MM.1S (cell line): Measurements from ENCODE around the gene VGLL3.

Experiments used
- DNase-seq: peaks from one replicate; pipeline ENCODE4 v3.0.0-alpha.2; 2015
- H2AFZ ChIP-seq: fragments of 300-600 bp; sonication (generic); 2 replicates; pipeline ENCODE4 v1.6.0; 2016; ENCODE audit warnings: antibody characterized with exemption, low read length
- H3F3A ChIP-seq: fragments of 300-600 bp; sonication (generic); 2 replicates; pipeline ENCODE4 v1.6.1; 2016; ENCODE audit warnings: mild to moderate bottlenecking, antibody characterized with exemption, low read length, moderate library complexity, mixed read lengths; ENCODE audit not compliant: insufficient read depth
- H3K27ac ChIP-seq: fragments of 300-600 bp; sonication (generic); 2 replicates; pipeline ENCODE4 v1.5.1; 2016; ENCODE audit warnings: mild to moderate bottlenecking, low read length
- H3K27me3 ChIP-seq: fragments of 300-600 bp; sonication (generic); replicated peaks from 2 replicates; pipeline ENCODE4 v1.6.0; 2016; ENCODE audit warnings: low read length; ENCODE audit not compliant: insufficient read depth
- H3K36me3 ChIP-seq: fragments of 300-600 bp; sonication (generic); replicated peaks from 2 replicates; pipeline ENCODE4 v1.6.1; 2016; ENCODE audit warnings: mild to moderate bottlenecking, low read length, mixed read lengths; ENCODE audit not compliant: insufficient read depth
- H3K4me1 ChIP-seq: fragments of 300-600 bp; sonication (generic); 2 replicates; pipeline ENCODE4 v1.6.1; 2016; ENCODE audit warnings: low read length, mixed read lengths
- H3K4me2 ChIP-seq: fragments of 300-600 bp; sonication (generic); 2 replicates; pipeline ENCODE4 v1.6.0; 2016; ENCODE audit warnings: low read depth, low read length
- H3K4me3 ChIP-seq: fragments of 300-600 bp; sonication (generic); 2 replicates; pipeline ENCODE4 v1.5.1; 2016; ENCODE audit warnings: low read length, mixed read lengths
- H3K79me2 ChIP-seq: fragments of 300-600 bp; sonication (generic); 2 replicates; pipeline ENCODE4 v1.6.1; 2016; ENCODE audit warnings: mixed run types, low read length, mixed read lengths
- H3K9ac ChIP-seq: fragments of 300-600 bp; sonication (generic); 2 replicates; pipeline ENCODE4 v1.6.1; 2016; ENCODE audit warnings: low read length, mixed read lengths
- H3K9me2 ChIP-seq: fragments of 300-600 bp; sonication (generic); replicated peaks from 2 replicates; pipeline ENCODE4 v1.6.1; 2016; ENCODE audit warnings: mild to moderate bottlenecking, low read length, mixed read lengths; ENCODE audit not compliant: insufficient read depth
- H3K9me3 ChIP-seq: fragments of 300-600 bp; sonication (generic); replicated peaks from 2 replicates; pipeline ENCODE4 v1.6.1; 2016; ENCODE audit warnings: mild to moderate bottlenecking, low read length, mixed read lengths; ENCODE audit not compliant: insufficient read depth
- H4K20me1 ChIP-seq: fragments of 300-600 bp; sonication (generic); 2 replicates; pipeline ENCODE4 v1.6.1; 2016; ENCODE audit warnings: mild to moderate bottlenecking, low read length, moderate library complexity, mixed read lengths; ENCODE audit not compliant: insufficient read depth
- EZH2 ChIP-seq: fragments of 300-600 bp; sonication (generic); optimal IDR thresholded peaks from 2 replicates; pipeline ENCODE3; 2017; ENCODE audit warnings: low read depth, mild to moderate bottlenecking, antibody characterized with exemption, low read length, mixed read lengths
- EZH2phosphoT487 ChIP-seq: fragments of 300-600 bp; sonication (generic); IDR thresholded peaks from 2 replicates; pipeline ENCODE4 v1.6.1; 2018; ENCODE audit warnings: antibody characterized with exemption, low read length
- TF ChIP-seq, protein P1 (sequence below): fragments of 300-600 bp; sonication (generic); IDR thresholded peaks from 2 replicates; pipeline ENCODE4 v1.5.1; 2016; ENCODE audit warnings: antibody characterized with exemption, low read length, mixed read lengths

Gene VGLL3

DNA sequence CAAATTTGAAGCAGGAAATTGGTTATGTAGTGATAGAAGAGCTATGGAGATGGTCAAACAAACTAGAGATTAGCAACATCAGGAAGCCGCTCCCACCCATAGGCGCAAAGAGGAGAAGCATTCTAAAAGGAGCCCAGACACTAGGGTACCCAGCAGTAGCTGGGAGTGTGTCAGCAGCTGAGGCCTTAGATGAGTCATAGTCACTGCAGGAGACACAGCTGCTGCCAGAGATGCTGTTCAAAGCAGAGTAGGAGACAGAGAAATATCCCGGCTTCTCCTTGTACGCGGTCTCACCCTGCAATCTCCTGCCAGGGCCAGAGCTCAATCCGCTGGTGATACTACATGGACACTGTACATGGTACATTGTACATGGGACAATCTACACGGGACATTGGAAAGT is 61.9 kb downstream of the VGLL3 start:
- Histone ChIP-seq H2AFZ (no peak overlapping the region), H3K36me3 (no peaks in the 10 kb centered on the region), H3K79me2 (no peaks in the 10 kb centered on the region), H3F3A (no peaks in the 10 kb centered on the region), H3K9me3 (no peaks in the 10 kb centered on the region), H3K27me3 (no peaks in the 10 kb centered on the region), H4K20me1 (no peaks in the 10 kb centered on the region), H3K27ac (no peak overlapping the region), H3K4me2 (no peak overlapping the region), H3K9me2 (no peaks in the 10 kb centered on the region), H3K9ac (no peak overlapping the region), H3K4me3 (no peak overlapping the region), H3K4me1 (no peaks in the 10 kb centered on the region)
- TF ChIP-seq, protein P1, sequence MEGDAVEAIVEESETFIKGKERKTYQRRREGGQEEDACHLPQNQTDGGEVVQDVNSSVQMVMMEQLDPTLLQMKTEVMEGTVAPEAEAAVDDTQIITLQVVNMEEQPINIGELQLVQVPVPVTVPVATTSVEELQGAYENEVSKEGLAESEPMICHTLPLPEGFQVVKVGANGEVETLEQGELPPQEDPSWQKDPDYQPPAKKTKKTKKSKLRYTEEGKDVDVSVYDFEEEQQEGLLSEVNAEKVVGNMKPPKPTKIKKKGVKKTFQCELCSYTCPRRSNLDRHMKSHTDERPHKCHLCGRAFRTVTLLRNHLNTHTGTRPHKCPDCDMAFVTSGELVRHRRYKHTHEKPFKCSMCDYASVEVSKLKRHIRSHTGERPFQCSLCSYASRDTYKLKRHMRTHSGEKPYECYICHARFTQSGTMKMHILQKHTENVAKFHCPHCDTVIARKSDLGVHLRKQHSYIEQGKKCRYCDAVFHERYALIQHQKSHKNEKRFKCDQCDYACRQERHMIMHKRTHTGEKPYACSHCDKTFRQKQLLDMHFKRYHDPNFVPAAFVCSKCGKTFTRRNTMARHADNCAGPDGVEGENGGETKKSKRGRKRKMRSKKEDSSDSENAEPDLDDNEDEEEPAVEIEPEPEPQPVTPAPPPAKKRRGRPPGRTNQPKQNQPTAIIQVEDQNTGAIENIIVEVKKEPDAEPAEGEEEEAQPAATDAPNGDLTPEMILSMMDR, result no peak
- TF ChIP-seq EZH2 (no peak), EZH2phosphoT487 (no peak)
- no peak for DNase-seq

DNA sequence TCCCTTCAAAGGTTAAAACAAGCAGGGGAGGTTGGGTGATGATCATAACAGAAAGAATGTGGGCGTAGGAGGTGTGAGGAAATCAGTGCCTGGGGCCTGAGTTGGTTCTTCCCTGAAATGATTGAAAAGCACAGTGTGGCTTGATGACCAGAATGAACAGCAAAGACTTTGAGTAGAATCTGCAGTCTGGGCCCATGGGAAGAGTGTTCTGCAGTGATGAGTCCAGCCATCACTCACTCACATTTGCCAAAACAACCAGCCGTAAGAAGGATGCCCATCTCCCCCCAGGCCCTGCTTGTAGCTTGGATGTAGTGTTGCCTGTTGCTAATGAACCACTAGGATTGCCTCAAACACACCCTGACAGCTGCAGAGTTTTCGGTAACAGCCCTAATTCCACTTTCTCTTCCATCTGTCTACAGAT is 67.9 kb downstream of the VGLL3 start:
- Histone ChIP-seq H3K27me3 (no peaks in the 10 kb centered on the region), H3K36me3 (no peaks in the 10 kb centered on the region), H3K9ac (no peak overlapping the region), H3K4me2 (no peak overlapping the region), H3K4me1 (no peaks in the 10 kb centered on the region), H2AFZ (no peak overlapping the region), H3K4me3 (no peak overlapping the region), H4K20me1 (no peaks in the 10 kb centered on the region), H3K9me2 (no peaks in the 10 kb centered on the region), H3K79me2 (no peaks in the 10 kb centered on the region), H3F3A (no peaks in the 10 kb centered on the region), H3K9me3 (no peaks in the 10 kb centered on the region), H3K27ac (no peak overlapping the region)
- DNase-seq, result no peak
- TF ChIP-seq EZH2, result no peak
- TF ChIP-seq EZH2phosphoT487, result no peak
- TF ChIP-seq, protein P1, result no peak

DNA sequence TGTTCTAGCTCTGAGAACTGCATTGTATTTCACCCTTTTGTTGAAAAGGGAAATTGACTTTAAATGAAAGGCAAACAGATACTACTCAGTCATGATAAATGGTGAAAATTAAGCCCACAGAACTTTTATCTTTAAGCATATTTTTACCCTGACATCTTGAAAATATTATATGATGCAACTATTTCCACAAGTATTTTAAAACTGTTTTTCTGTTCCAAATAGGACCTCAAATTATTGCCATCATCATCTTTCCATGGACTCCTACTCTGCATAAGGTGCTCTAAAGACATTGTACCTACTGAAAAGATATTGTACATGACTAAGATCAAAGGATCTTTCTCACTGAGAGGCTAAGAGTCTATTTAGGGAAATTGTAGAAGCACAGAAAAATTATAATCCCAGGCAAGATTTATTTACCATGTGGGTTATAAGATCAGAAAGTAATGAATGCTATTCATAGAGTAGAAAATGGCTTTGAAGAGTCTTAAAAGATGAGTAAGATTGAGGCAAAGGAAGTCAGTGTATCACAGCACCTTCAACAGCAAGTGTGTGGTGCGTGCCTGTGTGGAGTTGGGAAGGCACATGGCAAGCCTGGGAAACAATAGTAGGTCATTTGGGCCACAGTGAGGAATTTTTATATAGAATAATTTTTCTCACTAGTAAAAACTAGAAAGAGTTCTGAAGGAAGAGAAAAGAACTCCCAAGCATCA is 68.8 kb downstream of the VGLL3 start:
- no peak overlapping the region for H3K4me2 ChIP-seq
- no peak for TF ChIP-seq EZH2phosphoT487
- no peaks in the 10 kb centered on the region for H3K9me2 ChIP-seq
- H4K20me1 ChIP-seq, result no peaks in the 10 kb centered on the region
- no peaks in the 10 kb centered on the region for H3K27me3 ChIP-seq
- H3K79me2 ChIP-seq, result no peaks in the 10 kb centered on the region
- H2AFZ ChIP-seq, result no peak overlapping the region
- no peaks in the 10 kb centered on the region for H3K36me3 ChIP-seq
- H3F3A ChIP-seq, result no peaks in the 10 kb centered on the region
- no peaks in the 10 kb centered on the region for H3K9me3 ChIP-seq
- DNase-seq, result no peak
- H3K4me1 ChIP-seq, result no peaks in the 10 kb centered on the region
- H3K27ac ChIP-seq, result no peak overlapping the region
- no peak overlapping the region for H3K9ac ChIP-seq
- no peak overlapping the region for H3K4me3 ChIP-seq

DNA sequence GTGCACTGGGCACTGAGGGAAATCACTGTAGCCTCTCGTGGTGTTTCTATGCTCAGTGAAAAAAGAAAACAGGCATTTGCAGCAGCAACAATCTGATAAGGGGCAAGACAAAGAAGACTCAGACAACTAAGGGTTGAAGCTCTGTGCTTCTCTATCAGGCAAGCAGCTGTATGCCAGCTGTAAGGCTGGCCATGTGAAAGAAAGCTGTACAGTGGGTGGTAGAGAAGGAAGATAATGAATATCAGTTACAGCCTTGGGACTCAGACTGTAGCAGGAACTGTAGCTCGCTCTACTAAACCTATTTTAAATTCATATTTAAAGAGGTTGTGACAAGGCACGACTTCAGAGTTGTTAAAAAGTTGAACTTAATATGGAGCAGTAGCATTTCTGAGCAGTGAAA is 76.3 kb downstream of the VGLL3 start:
- DNase-seq, result no peak
- Histone ChIP-seq H3K27me3 (no peaks in the 10 kb centered on the region), H2AFZ (no peak overlapping the region)

More for the DNA sequence above, 76.3 kb downstream of the VGLL3 start:
- no peaks in the 10 kb centered on the region for H4K20me1 ChIP-seq
- no peaks in the 10 kb centered on the region for H3K9me3 ChIP-seq
- H3K9ac ChIP-seq, result no peak overlapping the region
- H3K27ac ChIP-seq, result no peak overlapping the region
- no peaks in the 10 kb centered on the region for H3K4me1 ChIP-seq
- no peak overlapping the region for H3K4me2 ChIP-seq
- H3K9me2 ChIP-seq, result no peaks in the 10 kb centered on the region
- no peak for TF ChIP-seq EZH2phosphoT487
- no peak for TF ChIP-seq EZH2
- no peaks in the 10 kb centered on the region for H3K79me2 ChIP-seq
- no peaks in the 10 kb centered on the region for H3F3A ChIP-seq
- H3K36me3 ChIP-seq, result no peaks in the 10 kb centered on the region
- no peak overlapping the region for H3K4me3 ChIP-seq
